GM12892 (cell line): ENCODE measurements around the gene ATP10A.

Source experiments
- POLR2A ChIP-seq: IDR thresholded peaks from 2 replicates; pipeline ENCODE4 v1.6.1; 2011; ENCODE audit warnings: low read depth, low read length, control low read depth
- POLR2AphosphoS5 ChIP-seq: IDR thresholded peaks from 2 replicates; pipeline ENCODE4 v1.6.1; 2011; ENCODE audit warnings: low read depth, low read length, control low read depth

DNA sequence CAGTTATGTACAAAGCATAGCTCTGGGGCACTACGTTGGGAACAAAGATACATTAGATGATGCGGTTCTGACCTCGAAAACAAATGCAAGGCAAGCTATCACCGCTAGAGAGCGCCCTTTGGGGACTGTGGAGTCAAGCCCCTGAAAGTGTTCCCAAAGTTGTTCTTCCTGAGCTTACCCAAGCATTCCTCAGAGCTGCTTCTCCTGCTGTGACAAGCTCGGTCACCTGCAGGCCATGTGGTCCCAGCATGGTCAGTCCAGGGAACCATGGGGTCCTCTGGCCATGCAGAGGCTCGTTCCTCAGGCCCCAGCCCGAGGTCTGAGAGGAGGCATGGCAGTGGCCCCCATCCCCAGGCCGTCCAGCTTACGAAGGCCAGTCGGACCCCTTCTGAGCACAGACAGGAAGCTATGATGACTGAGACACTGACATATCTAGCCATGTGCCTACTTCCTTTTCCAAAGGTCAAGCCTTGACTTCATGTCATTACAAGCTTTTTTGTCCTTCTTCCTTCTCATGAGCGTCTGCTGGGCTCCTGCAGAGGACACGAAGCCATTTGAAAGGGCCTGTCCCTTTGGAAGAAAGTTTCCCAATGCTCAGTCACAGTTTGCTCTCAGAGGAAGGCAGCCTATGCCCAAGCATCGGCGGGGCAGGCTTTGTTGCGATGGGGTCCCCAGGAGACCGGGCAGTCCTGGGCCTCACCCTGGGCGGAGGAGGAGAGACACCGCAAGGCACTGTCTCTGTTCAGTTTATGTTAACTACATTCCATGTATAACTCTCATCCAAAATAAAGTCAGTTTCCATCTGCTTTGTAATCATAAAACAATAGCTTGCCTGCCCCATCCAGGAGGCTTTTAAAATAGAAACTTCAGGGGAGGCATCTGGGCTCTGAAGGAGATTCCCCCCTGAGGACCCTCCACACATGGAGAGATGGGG is 79.3 kb downstream of the ATP10A start:
- TF ChIP-seq POLR2AphosphoS5 (no peak), POLR2A (no peak)
